RWPE2 (cell line): ENCODE measurements around the gene TRIM37.

ENCODE experiments used
- ATAC-seq: fragments of 200-7000 bp; cut with Tn5 transposase; 3 replicates; pipeline ENCODE4 v1.9.1; 2021; ENCODE audit warnings: low read depth
- DNase-seq: peaks from one replicate; pipeline ENCODE4 v3.0.0-alpha.2; 2020; ENCODE audit warnings: low spot score
- H3K27ac ChIP-seq: fragments of 450-650 bp; 2 replicates; pipeline ENCODE4 v1.5.1; 2017; ENCODE audit warnings: mild to moderate bottlenecking; ENCODE audit not compliant: poor library complexity, severe bottlenecking
- H3K27me3 ChIP-seq: fragments of 250-450 bp; sonication (Bioruptor Pico); 2 replicates; pipeline ENCODE4 v1.5.1; 2021; ENCODE audit warnings: mild to moderate bottlenecking, moderate library complexity; ENCODE audit not compliant: insufficient read depth, poor library complexity, severe bottlenecking
- H3K36me3 ChIP-seq: fragments of 250-450 bp; sonication (Bioruptor Pico); 2 replicates; pipeline ENCODE4 v1.5.1; 2020; ENCODE audit warnings: low read depth, mild to moderate bottlenecking, moderate library complexity
- H3K4me1 ChIP-seq: fragments of 250-450 bp; sonication (Bioruptor Pico); 2 replicates; pipeline ENCODE4 v1.5.1; 2021; ENCODE audit warnings: mild to moderate bottlenecking, moderate library complexity; ENCODE audit not compliant: insufficient read depth, poor library complexity, severe bottlenecking
- H3K4me3 ChIP-seq: fragments of 250-450 bp; sonication (Bioruptor Pico); 2 replicates; pipeline ENCODE4 v1.5.1; 2021; ENCODE audit warnings: mild to moderate bottlenecking, moderate library complexity; ENCODE audit not compliant: severe bottlenecking
- H3K9me3 ChIP-seq: fragments of 250-450 bp; sonication (Bioruptor Pico); 2 replicates; pipeline ENCODE4 v1.5.1; 2021; ENCODE audit warnings: mild to moderate bottlenecking, moderate library complexity; ENCODE audit not compliant: severe bottlenecking
- TF ChIP-seq, protein P1 (sequence below): fragments of 450-650 bp; IDR thresholded peaks from one replicate; pipeline ENCODE4 v1.5.1; 2017; ENCODE audit warnings: mild to moderate bottlenecking, moderate library complexity; ENCODE audit not compliant: poor library complexity, severe bottlenecking

The TRIM37 gene, protein sequence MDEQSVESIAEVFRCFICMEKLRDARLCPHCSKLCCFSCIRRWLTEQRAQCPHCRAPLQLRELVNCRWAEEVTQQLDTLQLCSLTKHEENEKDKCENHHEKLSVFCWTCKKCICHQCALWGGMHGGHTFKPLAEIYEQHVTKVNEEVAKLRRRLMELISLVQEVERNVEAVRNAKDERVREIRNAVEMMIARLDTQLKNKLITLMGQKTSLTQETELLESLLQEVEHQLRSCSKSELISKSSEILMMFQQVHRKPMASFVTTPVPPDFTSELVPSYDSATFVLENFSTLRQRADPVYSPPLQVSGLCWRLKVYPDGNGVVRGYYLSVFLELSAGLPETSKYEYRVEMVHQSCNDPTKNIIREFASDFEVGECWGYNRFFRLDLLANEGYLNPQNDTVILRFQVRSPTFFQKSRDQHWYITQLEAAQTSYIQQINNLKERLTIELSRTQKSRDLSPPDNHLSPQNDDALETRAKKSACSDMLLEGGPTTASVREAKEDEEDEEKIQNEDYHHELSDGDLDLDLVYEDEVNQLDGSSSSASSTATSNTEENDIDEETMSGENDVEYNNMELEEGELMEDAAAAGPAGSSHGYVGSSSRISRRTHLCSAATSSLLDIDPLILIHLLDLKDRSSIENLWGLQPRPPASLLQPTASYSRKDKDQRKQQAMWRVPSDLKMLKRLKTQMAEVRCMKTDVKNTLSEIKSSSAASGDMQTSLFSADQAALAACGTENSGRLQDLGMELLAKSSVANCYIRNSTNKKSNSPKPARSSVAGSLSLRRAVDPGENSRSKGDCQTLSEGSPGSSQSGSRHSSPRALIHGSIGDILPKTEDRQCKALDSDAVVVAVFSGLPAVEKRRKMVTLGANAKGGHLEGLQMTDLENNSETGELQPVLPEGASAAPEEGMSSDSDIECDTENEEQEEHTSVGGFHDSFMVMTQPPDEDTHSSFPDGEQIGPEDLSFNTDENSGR

DNA sequence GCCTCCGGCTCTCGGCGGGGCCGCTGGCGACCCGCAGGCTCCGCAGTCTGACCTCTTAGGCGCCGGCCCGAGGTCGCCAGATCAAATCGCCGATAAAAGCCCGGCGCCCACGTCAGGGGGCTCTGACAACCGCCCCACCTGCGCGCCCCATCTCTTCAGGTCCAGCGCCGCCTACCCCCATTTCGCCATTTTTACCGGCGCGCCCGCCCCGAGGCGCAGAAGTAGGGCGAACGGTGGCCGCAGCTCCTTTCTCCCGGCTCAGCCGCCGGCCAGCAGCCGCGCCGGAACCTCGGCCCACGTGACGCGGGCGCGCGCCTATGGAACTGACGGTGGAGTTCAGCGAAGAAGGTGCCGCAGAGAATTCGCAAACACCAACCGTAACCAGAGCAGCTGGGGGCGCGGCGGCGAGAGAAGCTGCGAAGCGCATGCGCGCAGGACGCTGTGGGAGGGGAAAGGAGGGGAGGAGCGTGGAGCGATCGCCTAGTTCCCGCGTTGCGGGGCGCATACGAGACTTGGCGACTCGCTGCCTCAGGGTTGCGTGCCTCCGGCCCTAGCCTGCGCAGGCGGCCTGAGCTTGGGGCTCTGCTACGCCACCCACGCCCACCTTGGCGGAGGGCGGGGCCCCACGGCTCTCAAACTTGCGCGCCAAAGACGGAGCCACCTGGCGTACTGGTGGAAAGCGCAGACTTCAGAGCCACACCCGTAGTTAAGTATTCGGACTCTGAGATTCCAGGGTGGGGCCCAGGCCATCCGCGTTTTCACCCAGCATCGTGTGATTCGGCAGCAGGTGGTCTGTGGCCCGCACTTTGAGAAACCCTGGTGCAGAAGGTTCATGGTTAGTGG, at the start of gene TRIM37:
Gene TRIM37 (minus strand): TSS at position 418 of the 843 bp plus-strand sequence. CDS start 419 bp downstream, outside the sequence.
- ATAC-seq = peak; percentile 94
- Histone ChIP-seq H3K27me3 (no peaks in the 10 kb centered on the region), H3K4me3 (peak within 1 kb of the TSS; percentile 67), H3K27ac (peak within 1 kb of the TSS; percentile 74), H3K9me3 (no peaks in the 10 kb centered on the region), H3K36me3 (peaks cover 32% of the 10 kb centered on the region), H3K4me1 (peaks cover 8% of the 10 kb centered on the region)
- TF ChIP-seq, protein P1, sequence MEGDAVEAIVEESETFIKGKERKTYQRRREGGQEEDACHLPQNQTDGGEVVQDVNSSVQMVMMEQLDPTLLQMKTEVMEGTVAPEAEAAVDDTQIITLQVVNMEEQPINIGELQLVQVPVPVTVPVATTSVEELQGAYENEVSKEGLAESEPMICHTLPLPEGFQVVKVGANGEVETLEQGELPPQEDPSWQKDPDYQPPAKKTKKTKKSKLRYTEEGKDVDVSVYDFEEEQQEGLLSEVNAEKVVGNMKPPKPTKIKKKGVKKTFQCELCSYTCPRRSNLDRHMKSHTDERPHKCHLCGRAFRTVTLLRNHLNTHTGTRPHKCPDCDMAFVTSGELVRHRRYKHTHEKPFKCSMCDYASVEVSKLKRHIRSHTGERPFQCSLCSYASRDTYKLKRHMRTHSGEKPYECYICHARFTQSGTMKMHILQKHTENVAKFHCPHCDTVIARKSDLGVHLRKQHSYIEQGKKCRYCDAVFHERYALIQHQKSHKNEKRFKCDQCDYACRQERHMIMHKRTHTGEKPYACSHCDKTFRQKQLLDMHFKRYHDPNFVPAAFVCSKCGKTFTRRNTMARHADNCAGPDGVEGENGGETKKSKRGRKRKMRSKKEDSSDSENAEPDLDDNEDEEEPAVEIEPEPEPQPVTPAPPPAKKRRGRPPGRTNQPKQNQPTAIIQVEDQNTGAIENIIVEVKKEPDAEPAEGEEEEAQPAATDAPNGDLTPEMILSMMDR = peak; percentile 20
- peak; percentile 99 for DNase-seq

DNA sequence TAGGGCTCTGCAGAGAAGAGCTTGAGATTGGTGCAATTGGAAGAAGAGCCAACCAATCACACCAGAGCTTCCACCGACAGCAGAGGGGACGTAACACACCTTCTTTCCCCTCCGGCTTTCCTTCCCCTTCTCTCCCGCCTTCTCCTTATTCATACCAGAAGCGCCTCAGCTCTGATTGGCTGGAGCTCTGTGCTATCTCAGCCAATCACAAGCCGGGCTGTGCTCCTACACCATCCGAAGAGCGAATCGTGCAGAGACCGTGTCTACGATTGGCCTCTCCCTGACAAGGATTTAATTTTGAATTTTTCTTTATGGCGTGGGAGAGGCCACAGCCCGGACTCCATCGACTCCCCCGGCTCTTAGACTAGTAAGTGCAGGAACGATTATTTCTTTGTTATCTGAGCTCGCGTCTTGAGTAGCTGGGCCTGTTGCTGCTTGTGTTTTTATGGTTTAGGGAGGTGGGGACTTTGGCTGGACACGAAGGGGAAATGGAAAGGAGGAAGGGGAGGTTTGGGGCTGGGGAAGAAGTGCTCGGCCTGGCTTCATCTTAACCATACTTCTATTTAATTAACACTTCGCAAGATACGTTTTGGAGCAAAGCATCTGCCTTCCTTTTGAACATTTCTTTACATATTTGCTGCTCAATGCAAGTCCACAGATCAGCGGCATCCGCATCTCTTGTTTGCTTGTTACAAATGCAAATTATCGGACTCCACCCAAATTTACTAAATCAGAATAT, 48.9 kb upstream of the TRIM37 start, which contains the start of gene PRR11:
Gene PRR11 (plus strand): TSS at position 308 of the 739 bp plus-strand sequence. CDS start 14,007 bp downstream, outside the sequence.
- Histone ChIP-seq H3K4me1 (peaks cover 57% of the 10 kb centered on the region), H3K36me3 (peaks cover 36% of the 10 kb centered on the region), H3K27me3 (no peaks in the 10 kb centered on the region), H3K27ac (peak within 1 kb of the TSS; percentile 93), H3K9me3 (no peaks in the 10 kb centered on the region), H3K4me3 (peak within 1 kb of the TSS; percentile 61)
- DNase-seq (peak; percentile 99), ATAC-seq (peak; percentile 87)
- TF ChIP-seq, protein P1 = no peak

DNA sequence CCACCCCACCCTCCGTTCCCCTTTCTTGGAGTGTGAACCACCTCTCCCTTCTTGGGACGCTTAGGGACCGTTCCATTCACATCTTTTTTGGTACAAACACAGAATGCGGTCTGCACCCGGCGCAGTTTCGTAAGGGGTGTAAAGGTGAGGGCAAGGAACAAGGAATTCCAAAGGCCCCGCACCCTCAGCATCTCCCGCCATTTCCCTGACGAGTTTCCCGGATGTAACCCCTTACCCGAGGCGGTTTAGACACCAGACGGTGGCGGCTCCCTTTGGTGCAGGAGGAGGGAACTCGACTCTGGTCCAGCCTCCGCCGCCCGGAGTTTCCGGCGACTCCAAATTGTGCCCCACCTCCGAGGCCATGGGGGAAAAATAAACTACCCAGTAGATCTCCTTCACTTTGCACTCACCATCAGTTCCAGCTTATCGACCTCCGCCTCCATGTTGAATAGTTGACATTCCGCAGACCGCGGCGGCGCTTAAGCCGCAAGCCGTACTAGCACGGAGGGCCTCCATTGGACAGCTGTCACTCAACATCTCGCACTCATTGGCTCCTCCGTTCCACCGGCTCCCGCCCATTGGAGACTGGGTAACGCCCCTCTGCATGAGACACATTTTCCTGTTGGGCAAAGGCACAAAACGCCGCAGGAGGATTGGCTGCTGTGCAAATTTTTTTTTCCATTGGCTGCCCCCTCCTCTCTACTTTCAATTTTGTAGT, 48.2 kb upstream of the TRIM37 start, which contains the start of gene SKA2:
Gene SKA2 (minus strand): TSS at position 466 of the 718 bp plus-strand sequence. CDS start 23 bp downstream, at position 443.
- peak; percentile 78 for ATAC-seq
- peak within 1 kb of the TSS; percentile 93 for H3K27ac ChIP-seq
- H3K36me3 ChIP-seq = peaks cover 36% of the 10 kb centered on the region
- DNase-seq = peak; percentile 98
- H3K27me3 ChIP-seq = no peaks in the 10 kb centered on the region
- H3K4me1 ChIP-seq = peaks cover 58% of the 10 kb centered on the region
- no peaks in the 10 kb centered on the region for H3K9me3 ChIP-seq
- TF ChIP-seq, protein P1 = no peak
- peak within 1 kb of the TSS; percentile 61 for H3K4me3 ChIP-seq
